ENCODE data around the gene SETD4.
"Not testable (repeated sequence)": the region's sequence is repeated elsewhere in the genome, so short reads cannot be mapped to it uniquely, and the experiment has no call there.

Gene SETD4, protein sequence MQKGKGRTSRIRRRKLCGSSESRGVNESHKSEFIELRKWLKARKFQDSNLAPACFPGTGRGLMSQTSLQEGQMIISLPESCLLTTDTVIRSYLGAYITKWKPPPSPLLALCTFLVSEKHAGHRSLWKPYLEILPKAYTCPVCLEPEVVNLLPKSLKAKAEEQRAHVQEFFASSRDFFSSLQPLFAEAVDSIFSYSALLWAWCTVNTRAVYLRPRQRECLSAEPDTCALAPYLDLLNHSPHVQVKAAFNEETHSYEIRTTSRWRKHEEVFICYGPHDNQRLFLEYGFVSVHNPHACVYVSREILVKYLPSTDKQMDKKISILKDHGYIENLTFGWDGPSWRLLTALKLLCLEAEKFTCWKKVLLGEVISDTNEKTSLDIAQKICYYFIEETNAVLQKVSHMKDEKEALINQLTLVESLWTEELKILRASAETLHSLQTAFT

DNA sequence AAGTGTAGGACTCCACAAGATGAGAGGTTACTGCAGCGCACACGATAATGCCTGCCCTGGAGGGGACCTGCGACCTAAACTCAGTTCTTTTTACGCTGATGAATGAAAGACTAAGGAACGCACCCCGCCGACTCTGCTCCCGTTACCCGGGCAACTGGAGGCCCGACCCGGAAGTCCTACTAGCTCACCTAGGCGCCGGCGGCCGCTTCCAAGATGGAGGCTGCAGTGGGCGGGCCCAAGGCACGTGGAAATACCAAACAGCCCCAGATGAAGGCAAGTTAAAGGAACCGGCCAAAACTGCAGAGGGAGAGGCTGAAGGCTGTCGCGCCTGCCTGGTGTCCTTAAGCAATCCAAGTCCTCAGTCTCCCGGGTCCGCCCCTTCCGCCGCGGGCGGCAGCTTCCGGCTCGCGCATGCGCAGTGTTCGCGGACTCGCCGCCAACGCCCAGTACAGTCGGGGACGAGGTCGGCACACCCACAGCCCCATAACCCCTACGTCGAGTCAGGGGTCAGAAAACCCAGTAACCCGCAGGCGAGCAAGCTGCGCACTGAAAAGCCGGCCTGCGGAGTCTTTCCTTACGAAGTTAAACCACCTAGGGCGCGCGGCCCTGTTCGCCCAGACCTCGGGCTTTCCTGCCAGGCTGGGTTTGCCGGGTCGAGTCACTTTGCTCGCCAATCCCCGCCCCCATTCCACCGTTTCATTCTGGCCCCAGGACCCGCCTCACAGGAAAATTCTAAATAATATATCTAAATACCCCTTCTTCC is at the start of gene SETD4:
TSS of gene SETD4 (minus strand) at position 368 of the 763 bp plus-strand sequence. CDS start 1,638 bp downstream, outside the sequence.
- DNase-seq (ENCODE audit: low read depth, low spot score), result peak; percentile 98

DNA sequence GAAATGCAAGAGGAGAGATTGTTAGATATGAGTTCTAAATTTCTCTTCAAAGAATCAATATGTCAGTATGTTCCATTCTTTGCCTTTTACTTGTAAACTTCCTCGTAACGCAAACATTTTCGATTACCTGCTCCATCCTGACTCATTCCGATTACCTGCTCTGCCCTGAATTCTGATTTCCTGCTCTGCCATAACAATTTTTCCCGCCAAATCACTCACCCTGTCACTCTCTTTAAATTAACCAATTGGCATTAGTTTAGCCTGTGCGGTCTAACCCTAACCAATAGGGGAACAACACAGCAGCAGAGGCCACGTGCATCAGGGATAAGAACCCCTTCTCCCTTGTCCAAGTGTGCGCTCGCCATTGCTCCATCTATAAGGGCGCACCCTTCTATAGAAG is 49.5 kb upstream of the SETD4 start:
- DNase-seq (ENCODE audit: low read depth, low spot score), result no peak

DNA sequence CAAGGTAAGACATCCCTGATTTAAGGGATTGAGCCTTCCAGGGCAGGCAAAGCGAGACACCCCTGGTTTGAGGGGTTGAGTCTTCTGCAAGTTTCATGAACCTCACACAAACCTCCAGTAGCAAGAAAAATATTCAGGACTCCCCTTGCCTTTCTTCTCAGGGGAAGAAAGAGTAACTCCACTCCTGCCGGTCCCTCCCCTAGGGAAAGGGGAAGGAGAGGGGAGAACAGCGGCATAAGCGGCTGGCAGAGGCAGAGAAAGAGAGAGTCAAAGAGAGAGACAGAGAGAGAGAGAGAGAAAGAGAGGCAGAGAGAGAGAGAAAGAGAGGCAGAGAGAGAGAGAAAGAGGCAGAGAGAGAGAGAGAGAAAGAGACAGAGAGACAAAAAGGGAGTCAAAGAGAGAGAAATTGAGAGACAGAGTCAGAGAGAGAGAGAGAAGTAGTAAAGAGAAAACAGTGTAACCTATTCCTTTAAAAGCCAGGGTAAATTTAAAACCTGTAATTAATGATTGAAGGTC is 45.1 kb upstream of the SETD4 start:
- DNase-seq (ENCODE audit: low read depth, low spot score), result no peak

DNA sequence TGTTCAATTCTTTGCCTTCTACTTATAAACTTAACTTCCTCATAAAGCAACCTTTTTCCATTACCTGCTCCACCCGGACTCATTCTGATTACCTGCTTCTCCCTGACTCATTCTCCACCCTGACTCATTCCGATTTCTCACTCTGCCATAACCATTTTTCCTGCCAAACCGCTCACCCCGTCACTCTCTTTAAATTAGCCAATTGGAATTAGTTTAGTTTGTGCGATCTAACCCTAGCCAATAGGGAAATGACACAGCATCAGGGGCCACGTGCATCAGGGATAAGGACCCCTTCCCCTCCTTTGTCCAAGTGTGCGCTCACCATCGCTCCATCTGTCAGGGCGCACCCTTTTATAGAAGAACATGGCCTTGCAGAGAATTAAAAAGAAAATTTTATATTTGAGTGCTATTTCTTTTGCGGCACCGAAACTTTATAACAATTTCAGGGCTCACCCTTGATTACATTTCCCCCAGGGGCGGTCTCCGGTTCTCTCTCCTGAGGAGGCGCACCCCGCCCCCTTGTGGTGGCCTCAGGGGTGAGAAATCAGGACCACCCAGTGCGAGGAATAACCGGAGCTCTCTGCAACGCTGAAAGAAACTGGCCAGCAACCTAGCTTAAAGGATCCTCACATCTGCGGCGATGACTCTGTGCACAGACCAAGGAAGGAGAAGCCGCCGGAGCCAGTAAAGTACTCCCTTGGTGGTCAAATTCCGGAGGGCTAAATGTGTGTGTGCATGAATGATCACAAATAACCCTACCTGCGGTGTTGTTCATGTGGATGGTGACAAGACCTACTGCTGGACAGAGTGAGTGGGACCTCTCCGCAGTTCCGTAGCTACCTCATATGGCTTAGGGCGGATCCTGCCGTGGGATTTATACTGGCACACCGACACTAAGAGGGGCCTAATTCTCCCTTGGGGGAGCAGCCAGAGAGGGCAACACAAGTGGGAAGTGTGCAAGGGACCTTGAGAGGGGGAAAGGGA is 44.3 kb upstream of the SETD4 start:
- peak; percentile 43 for DNase-seq (ENCODE audit: low read depth, low spot score)

DNA sequence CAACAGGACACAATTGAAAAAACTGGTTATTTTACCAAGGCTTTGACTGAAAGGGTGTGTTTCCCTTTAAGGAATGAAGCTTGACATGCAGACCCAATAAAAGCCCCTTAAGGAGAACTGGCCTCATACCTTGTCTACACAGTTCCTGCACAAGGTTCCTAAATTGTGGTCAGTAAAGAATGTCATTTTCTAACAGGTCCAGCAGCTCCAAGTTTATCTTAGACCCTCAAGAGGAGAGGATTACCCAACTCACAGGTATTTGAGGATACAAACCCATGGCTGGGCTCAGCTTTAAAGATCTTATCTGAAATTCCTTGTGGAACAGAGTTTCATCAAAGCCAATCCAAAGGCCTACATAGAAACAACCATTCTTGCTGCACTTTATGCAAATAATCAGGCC is 43.1 kb upstream of the SETD4 start:
- peak; percentile 38 for DNase-seq (ENCODE audit: low read depth, low spot score)

DNA sequence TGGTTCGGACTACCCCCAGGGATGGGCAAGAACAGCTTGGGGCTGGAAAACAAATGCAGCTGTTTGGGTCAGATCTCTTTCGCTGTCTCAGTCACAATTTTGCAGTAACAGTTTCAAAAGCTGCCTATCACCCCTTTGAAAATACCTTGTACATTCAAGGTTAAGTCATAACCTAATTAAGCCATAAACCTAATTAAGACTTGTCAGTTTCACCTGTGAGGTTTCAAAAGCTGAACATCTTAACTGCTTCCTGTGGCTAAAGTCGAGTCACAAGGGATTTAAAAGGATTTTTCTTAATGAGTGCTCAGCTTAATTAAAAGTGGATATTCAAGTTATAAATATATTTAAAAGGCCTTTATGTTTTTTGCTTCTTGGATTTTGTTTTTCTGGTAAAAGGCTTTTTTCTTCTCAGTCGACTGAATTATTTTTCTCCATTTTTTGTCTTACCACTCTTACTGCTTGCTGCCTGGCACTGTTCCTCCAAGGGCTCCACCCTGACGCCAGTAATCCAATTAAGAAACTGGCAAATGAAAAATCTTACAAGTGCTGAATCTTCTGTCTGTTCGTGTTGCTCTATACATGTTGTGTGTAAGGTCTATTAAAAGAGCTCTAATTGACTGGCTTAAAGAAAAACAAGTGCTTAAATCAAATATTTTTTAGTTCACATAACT is 40.8 kb upstream of the SETD4 start:
- no peak for DNase-seq (ENCODE audit: low read depth, low spot score)

DNA sequence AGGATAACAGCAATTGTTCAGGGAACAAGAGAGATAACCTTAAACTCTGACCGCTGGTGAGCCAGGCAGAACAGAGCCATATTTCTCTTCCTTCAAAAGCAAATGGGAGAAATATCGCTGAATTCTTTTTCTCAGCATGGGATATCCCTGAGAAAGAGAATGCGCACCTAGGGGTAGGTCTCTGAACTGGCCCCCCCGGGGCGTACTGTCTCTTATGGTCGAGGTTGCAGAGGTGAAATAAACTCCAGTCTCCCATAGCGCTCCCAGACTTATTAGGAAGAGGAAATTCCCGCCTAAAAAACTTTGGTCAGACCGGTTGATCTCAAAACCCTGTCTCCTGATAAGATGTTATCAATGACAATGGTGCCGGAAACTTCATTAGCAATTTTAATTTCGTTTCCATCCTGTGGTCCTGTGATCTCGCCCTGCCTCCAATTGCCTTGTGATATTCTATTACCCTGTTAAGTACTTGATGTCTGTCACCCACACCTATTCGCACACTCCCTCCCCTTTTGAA is 39.4 kb upstream of the SETD4 start:
- not testable (repeated sequence) for DNase-seq (ENCODE audit: low read depth, low spot score)

DNA sequence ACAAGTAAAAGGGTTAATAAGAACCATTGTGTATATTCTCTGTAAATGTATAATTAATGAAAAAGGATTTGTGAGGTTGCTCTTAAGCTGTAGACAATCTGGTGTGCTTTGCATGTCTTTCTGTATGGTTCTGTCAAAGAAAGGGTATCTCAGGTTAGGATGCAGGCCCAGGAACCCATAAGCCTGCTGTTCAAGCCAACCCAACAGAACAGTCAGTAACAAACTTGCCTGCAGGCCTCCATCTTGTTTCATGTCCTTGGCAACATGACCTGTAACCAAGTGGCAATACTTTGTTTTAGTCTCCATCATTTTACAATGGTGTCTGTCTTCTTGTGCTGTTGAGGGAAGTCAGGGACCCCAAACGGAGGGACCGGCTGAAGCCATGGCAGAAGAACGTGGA is 38.7 kb upstream of the SETD4 start:
- no peak for DNase-seq (ENCODE audit: low read depth, low spot score)

DNA sequence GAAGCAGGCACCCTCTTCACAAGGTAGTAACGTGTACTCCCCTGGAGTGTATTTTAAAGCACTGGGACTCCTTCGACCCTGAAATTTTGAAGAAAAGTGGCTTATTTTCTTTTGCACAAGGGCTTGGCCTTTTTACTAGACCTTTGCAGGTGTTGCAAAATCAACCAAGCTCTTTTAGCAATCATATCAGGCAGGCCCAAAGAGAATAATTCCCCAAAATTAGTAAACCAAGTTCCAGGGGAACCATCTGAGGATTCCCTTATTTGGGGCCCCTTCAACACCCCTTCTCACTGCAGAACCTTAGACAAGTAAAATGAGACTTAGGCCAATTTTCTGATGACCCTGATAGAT is 37.8 kb upstream of the SETD4 start:
- no peak for DNase-seq (ENCODE audit: low read depth, low spot score)

DNA sequence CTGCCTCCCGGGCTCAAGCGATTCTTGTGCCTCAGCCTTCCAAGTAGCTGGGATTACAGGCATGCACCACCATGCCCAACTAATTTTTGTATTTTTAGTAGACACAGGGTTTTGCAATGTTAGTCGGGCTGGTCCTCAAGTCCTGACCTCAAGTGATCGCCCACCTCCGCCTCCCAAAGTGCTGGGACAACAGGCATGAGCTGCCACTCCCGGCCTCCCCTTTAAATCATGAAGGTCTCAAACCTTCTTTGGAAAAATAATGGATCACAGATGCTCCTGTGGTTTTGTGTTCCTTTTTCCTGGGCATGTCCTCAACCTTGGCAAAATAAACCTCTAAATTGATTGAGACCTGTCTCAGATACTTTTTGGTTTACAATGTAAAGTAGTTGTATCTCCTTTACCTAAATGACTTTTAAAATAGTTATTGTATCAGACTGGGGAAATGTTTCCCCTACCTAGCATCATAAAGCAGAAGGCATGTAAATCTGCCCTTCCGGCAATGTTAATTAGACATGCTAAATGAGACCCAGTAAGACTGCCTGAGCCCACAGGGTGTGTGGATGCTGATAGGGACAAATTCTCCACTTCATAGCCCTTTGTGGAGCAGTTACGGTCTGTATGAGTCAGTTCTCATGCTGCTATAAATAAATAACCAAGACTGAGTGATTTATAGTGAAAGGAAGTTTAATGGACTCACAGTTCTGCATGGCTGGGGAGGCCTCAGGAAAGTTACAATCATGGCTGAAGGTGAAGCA is 37.3 kb upstream of the SETD4 start:
- no peak for DNase-seq (ENCODE audit: low read depth, low spot score)

DNA sequence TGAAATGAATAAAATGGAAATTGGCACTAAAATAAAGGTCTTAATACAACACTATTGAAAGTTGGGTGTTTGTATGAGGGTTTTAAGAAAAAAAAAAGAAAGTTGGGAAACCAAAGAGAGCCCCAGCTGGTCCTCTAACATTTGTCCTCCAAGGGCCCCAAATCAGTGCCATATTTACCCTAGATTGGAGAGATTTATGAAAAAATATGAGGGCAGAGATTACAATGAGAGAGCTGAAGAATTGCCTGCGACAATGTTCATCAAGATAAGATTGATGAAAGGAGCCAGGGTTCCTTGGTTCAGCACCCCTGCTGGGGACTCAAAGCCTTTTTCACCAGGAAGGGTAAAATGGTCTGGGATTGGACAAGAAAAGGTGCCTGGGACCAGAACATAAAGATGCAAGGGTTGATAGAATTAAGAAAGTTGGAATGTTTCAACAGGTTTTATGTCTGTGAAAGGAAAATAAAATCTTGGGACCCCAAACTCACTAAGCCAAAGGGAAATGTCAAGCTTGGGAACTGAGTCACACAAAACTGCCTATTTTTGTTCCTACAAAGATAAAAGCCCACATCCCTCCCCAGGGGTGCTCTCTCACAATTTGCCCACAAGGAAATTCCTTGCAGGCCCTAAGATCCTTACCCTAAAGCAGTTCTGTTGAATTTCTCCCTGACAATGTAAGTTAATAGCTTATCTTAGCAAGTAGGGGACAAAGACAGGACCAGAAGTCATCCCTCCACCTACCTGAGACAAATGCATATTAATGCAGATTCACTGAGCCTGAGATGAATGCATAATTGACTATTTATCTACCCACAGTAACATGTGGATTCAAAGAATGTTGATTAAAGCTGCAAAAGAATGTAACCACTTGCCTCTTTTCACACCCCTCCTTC is 36.3 kb upstream of the SETD4 start:
- DNase-seq (ENCODE audit: low read depth, low spot score), result peak; percentile 53

DNA sequence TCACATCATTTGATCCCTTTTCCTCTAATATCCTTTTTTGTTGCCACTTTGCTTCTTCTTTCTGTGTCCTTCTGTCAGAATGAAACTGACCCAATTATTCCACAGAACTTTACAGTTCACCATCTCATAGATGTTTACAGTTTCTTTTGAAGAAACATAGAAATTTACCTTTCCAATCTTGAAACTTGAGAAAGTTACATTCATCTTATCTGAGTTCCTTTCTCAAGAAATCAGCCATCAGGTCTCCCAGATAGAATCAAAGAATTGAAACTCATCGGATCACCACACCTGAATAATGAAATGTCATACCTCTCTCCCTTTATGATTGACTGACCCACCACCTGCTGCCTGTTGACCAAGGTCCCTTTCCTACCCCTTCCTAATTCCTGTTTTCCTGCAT is 33.2 kb upstream of the SETD4 start:
- DNase-seq (ENCODE audit: low read depth, low spot score), result no peak

DNA sequence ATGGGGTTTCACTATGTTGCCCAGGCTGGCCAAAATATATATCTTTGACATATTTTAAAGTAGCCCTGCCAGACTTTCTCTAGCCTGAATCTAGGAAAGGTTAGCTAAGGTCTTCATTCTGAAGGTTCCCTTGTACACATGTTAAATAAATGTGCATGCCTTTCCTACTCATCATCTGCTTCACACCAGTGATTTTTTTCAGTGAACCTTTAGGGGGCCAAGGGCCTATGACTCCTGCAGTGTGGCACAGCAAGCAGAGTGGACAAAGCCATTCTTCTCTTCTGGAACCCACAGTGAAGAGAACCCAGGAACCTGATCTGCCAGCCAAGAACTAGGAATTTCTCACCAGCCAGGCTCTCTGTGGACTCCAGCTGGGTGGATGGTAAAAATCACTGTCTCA is 32.4 kb upstream of the SETD4 start:
- DNase-seq (ENCODE audit: low read depth, low spot score), result no peak

DNA sequence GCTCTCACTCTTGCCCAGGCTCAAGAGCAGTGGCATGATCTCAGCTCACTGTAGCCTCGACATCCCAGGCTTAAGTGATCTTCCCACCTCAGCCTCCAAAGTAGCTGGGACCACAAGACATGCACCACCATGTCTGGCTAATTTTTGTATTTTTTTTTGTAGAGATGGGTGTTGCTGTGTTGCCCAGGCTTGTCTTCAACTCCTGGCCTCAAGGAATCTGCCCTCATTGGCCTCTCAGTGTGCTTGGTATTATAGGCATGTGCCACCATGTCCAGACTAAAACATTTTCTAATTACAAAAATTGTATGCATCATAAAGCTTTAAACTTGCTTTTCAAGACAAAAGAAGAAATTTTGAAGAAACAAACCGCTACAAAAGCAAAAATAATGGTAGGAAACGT is 29.6 kb upstream of the SETD4 start:
- DNase-seq (ENCODE audit: low read depth, low spot score), result no peak

DNA sequence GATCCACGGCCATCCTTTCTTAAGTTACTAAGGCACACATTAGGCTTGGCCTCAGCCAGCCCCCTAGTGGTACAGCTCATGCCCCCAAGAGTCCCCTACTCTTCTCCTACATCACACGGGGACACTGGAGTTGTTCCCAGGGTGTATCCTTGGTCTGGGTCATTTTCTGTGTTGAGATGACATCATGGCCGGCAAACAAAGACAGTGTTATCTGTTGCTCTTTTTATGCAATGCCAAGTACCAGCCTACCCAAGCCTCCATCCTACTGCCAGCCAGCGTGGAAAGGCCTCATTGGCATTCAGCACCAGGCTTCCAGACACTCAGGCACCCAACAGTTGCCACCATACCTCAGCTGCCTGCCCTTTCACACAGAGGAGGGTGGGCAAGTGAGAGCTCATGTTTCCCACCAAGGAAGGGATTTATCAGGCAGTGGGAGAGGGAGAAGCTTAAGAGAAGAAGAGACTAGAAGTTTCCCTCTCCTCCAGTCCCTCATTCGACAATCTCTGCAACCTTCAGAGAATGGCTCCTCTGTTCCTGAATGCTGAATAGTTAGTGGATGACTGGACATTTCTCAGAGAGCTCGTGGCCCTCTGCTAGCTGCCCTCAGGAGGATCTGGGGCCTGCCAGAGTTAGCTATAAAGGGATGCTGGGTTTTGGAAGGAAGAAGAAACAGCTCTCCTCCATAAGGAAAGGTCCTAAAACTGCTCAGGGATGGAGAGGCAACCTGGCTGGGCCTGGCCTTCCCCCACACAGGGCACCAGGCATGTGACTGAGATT is 27.2 kb upstream of the SETD4 start:
- DNase-seq (ENCODE audit: low read depth, low spot score), result no peak

DNA sequence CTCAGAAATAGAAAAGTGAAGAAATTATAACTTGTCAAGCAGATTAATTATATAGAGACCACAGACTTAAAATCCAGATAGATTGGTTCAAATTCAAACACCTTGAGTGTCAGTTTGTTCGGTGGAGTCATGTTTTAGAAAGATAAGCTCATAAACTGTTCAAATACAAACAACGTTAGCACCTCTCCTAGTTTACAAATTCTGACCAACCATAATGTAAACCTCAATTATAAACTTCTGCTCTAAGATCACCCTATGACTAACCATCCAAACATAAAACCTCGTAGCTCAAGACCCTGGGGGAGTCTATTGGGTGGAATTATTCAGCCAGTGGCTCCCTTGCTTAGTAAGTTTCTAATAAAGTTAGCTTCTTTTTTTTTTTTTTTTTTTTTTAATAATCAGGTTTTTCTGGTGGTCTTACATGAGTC is 21.9 kb upstream of the SETD4 start:
- no peak for DNase-seq (ENCODE audit: low read depth, low spot score)

DNA sequence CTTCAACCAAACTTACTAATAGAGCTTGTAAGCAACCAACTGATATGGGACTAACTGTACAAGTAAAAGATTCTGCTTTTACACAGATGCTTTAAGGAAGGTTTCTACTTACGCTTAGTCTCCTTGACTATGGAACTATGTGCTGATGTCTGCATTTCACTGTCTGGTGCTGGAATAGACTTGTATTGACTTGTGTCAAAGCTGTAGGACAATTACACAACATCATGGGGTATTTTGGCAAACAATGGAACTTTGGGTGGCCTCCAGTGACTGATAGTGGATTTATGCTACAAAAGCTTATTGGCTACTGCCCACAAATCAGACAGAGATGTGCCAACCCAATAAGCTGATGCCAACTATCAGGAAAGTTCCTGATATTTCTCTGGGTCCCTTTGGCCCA is 20.1 kb upstream of the SETD4 start:
- DNase-seq (ENCODE audit: low read depth, low spot score), result no peak

DNA sequence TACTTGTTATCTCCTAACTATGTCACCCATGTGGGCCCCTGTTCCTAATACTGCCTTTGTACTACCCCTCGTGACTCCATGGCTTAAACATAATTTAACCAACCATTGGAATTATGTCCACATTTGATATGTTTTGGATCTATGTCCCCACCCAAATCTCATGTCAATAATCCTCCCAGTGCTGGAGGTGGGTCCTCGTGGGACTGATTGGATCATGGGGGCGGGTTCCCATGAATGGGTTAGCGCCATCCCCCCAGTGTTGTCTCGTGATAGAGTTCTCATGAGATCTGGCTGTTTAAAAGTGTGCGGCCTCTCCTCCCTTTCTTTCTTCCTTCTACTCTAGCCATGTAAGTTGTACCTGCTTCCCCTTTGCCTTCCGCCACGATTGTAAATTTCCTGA is 19.3 kb upstream of the SETD4 start:
- DNase-seq (ENCODE audit: low read depth, low spot score), result no peak

All from ELF-1 (cell line).